ENCODE data around the gene MRPL21.

- TF ChIP-seq POLR2A (IDR thresholded peaks at IDR 0.05), result no peak
- TF ChIP-seq CTCF (IDR thresholded peaks at IDR 0.05), result no peak
- TF ChIP-seq EP300 (IDR thresholded peaks at IDR 0.05), result no peak
- TF ChIP-seq POLR2AphosphoS5 (IDR thresholded peaks at IDR 0.05), result no peak
Measured at GRCh38 chr11:68848429-68848828, 55.2 kb downstream of the MRPL21 start.
